Right cardiac atrium (tissue), 5 donors: Measurements from ENCODE around the gene PDCL3. TPM values are rescaled to one million over a fixed set of nuclear protein-coding genes. Genes with fewer than 3 reads are reported as not detected.
A peak's percentile ranks its signal among the peaks of the same experiment; 100 is the strongest.

ENCODE experiments used
- ATAC-seq, 2 donors: fragments of 200-7000 bp; cut with Tn5 transposase; one replicate each; pipeline versions ENCODE4 v1.8.0 to v1.9.1; 2020; ENCODE audit warnings: moderate library complexity in 2 of 2, mild to moderate bottlenecking in 1 of 2
- DNase-seq, 3 donors: peaks; one replicate each; pipeline ENCODE4 v3.0.0-alpha.2; 2020
- H3K27ac ChIP-seq: one replicate; pipeline ENCODE4 v1.5.1; 2013; ENCODE audit warnings: mild to moderate bottlenecking, low read length, control low read depth, moderate library complexity
- H3K27me3 ChIP-seq: one replicate; pipeline ENCODE4 v1.6.1; 2013; ENCODE audit not compliant: control insufficient read depth, insufficient read depth
- H3K4me1 ChIP-seq: one replicate; pipeline ENCODE4 v1.6.1; 2013; ENCODE audit warnings: low read length; ENCODE audit not compliant: control insufficient read depth, insufficient read depth
- H3K4me3 ChIP-seq: one replicate; pipeline ENCODE4 v1.5.1; 2013; ENCODE audit warnings: low read length, control low read depth
- H3K9me3 ChIP-seq: one replicate; pipeline ENCODE4 v1.6.1; 2013; ENCODE audit warnings: low read length; ENCODE audit not compliant: control insufficient read depth
- WGBS: extraction: QIAGEN DNeasy Blood & Tissue Kit; methylation state at CpG from one replicate; pipeline ENCODE4 v1.1.7; 2013; 5-methylcytosine and 5-hydroxymethylcytosine counted together
- intact Hi-C, 4 donors: fragments of 100-400 bp; cut with DNase I; formaldehyde crosslinking; loops; one replicate each; pipeline versions ENCODE4 v1.11.0 to v1.14.0; 2022 to 2023
- polyA plus RNA-seq: library from polyadenylated mRNA; stranded (reverse); fragments of 200-250 nt; gene quantifications from one replicate; pipeline ENCODE4 v1.2.3, GENCODE V29; 2013
- total RNA-seq, 4 donors: library from RNA; stranded (reverse); fragmentation: NEBNext Ultra II Directional; extraction: Animal tissue kit (Norgen Biotek cat#: 25700); gene quantifications; one replicate each; pipeline ENCODE4 v1.2.1, GENCODE V29; 2021
- donor health status: healthy with polysubstance abuse.
- donor health status: DM: no; HTN: yes; CAD: no.
- donor health status: DM: no; HTN: no; CAD: no.
- donor health status: DM: no; HTN: yes; CAD: no; lungs with severe emphysema.
- donor health status: DM: yes; HTN: yes; CAD: no.

PDCL3 gene
- total and polyA plus RNA-seq, 5 donors = 20.6 to 41.6 (median 27.1) TPM

GRCh38 chr2:100560216-100560830 lies 2.5 kb upstream of the PDCL3 start:
- intact Hi-C loops = loop anchor here in 2 of 4 donors (10.0 kb wide), 2 partner anchors 136 to 146 kb away; partner anchors contain the start of gene CHST10 (in 1 of the 2)
- H3K27ac ChIP-seq = no peak overlapping the region
- 94% methylated on average over 9 of the region's 9 CpGs for WGBS

GRCh38 chr2:100561191-100561590 lies 1.6 kb upstream of the PDCL3 start:
- no peaks in the 10 kb centered on the region for H3K9me3 ChIP-seq
- peaks cover 3% of the 10 kb centered on the region for H3K4me1 ChIP-seq
- H3K27me3 ChIP-seq = no peaks in the 10 kb centered on the region
- no peak overlapping the region for H3K27ac ChIP-seq
- ATAC-seq (no peak), DNase-seq (no peak)
- intact Hi-C loops = loop anchor here in 2 of 4 donors (10.0 kb wide), 2 partner anchors 136 to 146 kb away; partner anchors contain the start of gene CHST10 (in 1 of the 2)
- H3K4me3 ChIP-seq = no peak overlapping the region
- 96% methylated on average over 4 of the region's 4 CpGs for WGBS

More at GRCh38 chr2:100560216-100560830, 2.5 kb upstream of the PDCL3 start:
- no peaks in the 10 kb centered on the region for H3K27me3 ChIP-seq
- ATAC-seq (no peak), DNase-seq (no peak)
- H3K4me1 ChIP-seq = peaks cover 3% of the 10 kb centered on the region
- H3K9me3 ChIP-seq = no peaks in the 10 kb centered on the region
- H3K4me3 ChIP-seq = no peak overlapping the region

- Histone ChIP-seq H3K4me3 (peak overlapping the region; percentile 82), H3K9me3 (no peaks in the 10 kb centered on the region), H3K27ac (peak overlapping the region; percentile 37), H3K27me3 (no peaks in the 10 kb centered on the region), H3K4me1 (peaks cover 3% of the 10 kb centered on the region)
- intact Hi-C loops = loop anchor here in 2 of 4 donors (10.0 kb wide), 2 partner anchors 139 to 149 kb away; partner anchors contain the start of gene CHST10 (in 1 of the 2)
- DNase-seq (peak in 1 of 3 donors; percentile 18), ATAC-seq (no peak)
- 22% methylated on average over 24 of the region's 24 CpGs for WGBS
These were observed 834 bp downstream of the PDCL3 start for GRCh38 chr2:100563407-100564247.

GRCh38 chr2:100568989-100569388 lies 6.2 kb downstream of the PDCL3 start:
- H3K4me1 ChIP-seq = no peaks in the 10 kb centered on the region
- intact Hi-C loops = loop anchor here in 2 of 4 donors (10.0 kb wide), 2 partner anchors 144 to 154 kb away; partner anchors contain the start of gene CHST10 (in 1 of the 2)
- 89% methylated on average over 6 of the region's 6 CpGs for whole genome bisulfite sequencing

GRCh38 chr2:100571668-100572067 lies 8.9 kb downstream of the PDCL3 start:
- no peak overlapping the region for H3K4me3 ChIP-seq
- DNase-seq (no peak), ATAC-seq (no peak)
- H3K9me3 ChIP-seq = no peaks in the 10 kb centered on the region
- 82% methylated on average over 9 of the region's 9 CpGs for WGBS
- no peaks in the 10 kb centered on the region for H3K27me3 ChIP-seq
- no peak overlapping the region for H3K27ac ChIP-seq
- intact Hi-C loops = no loop called here
- no peaks in the 10 kb centered on the region for H3K4me1 ChIP-seq

More at GRCh38 chr2:100568989-100569388, 6.2 kb downstream of the PDCL3 start:
- Histone ChIP-seq H3K27me3 (no peaks in the 10 kb centered on the region), H3K4me3 (no peak overlapping the region), H3K27ac (no peak overlapping the region), H3K9me3 (no peaks in the 10 kb centered on the region)
- ATAC-seq (no peak), DNase-seq (no peak)

GRCh38 chr2:100577777-100578176 lies 15.0 kb downstream of the PDCL3 start:
- Histone ChIP-seq H3K4me3 (no peak overlapping the region), H3K27ac (no peak overlapping the region), H3K9me3 (no peaks in the 10 kb centered on the region), H3K27me3 (no peaks in the 10 kb centered on the region), H3K4me1 (no peaks in the 10 kb centered on the region)
- no peak for DNase-seq
- intact Hi-C loops = no loop called here
- 88% methylated on average over 3 of the region's 3 CpGs for WGBS
- no peak for ATAC-seq

GRCh38 chr2:100580367-100581276 lies 17.8 kb downstream of the PDCL3 start:
- Histone ChIP-seq H3K9me3 (no peaks in the 10 kb centered on the region), H3K27ac (no peak overlapping the region), H3K4me3 (no peak overlapping the region), H3K4me1 (no peaks in the 10 kb centered on the region), H3K27me3 (no peaks in the 10 kb centered on the region)
- 70% methylated on average over 15 of the region's 15 CpGs for WGBS
- peak in 1 of 2 donors; percentile 26 for ATAC-seq
- intact Hi-C loops = no loop called here
- no peak for DNase-seq

GRCh38 chr2:100581277-100581612 lies 18.5 kb downstream of the PDCL3 start:
- H3K27ac ChIP-seq = no peak overlapping the region
- no peak for ATAC-seq

GRCh38 chr2:100584816-100585215 lies 22.0 kb downstream of the PDCL3 start:
- 61% methylated on average over 3 of the region's 3 CpGs for WGBS
- no peaks in the 10 kb centered on the region for H3K9me3 ChIP-seq
- no peak overlapping the region for H3K27ac ChIP-seq
- H3K4me1 ChIP-seq = no peaks in the 10 kb centered on the region
- H3K27me3 ChIP-seq = no peaks in the 10 kb centered on the region
- no peak for DNase-seq
- H3K4me3 ChIP-seq = no peak overlapping the region
- ATAC-seq = no peak
- intact Hi-C loops = no loop called here

More at GRCh38 chr2:100581277-100581612, 18.5 kb downstream of the PDCL3 start:
- Histone ChIP-seq H3K9me3 (no peaks in the 10 kb centered on the region), H3K27me3 (no peaks in the 10 kb centered on the region), H3K4me3 (no peak overlapping the region), H3K4me1 (no peaks in the 10 kb centered on the region)
- 80% methylated on average over 1 of the region's 1 CpG for WGBS
- no peak for DNase-seq
- intact Hi-C loops = no loop called here

- 79% methylated on average over 7 of the region's 7 CpGs for WGBS
- no peak for ATAC-seq
- H3K4me1 ChIP-seq = no peaks in the 10 kb centered on the region
- H3K27ac ChIP-seq = no peak overlapping the region
- no peaks in the 10 kb centered on the region for H3K9me3 ChIP-seq
- no peaks in the 10 kb centered on the region for H3K27me3 ChIP-seq
- no peak for DNase-seq
- intact Hi-C loops = no loop called here
- H3K4me3 ChIP-seq = no peak overlapping the region
These were observed 25.4 kb downstream of the PDCL3 start for GRCh38 chr2:100588071-100588786.
